Activated naive CD4-positive, alpha-beta T cell treated with Interleukin-2 at 50 U/mL for 16 hours (primary cell): ENCODE measurements around the gene MAP4K2.
"Not testable (repeated sequence)": the region's sequence is repeated elsewhere in the genome, so short reads cannot be mapped to it uniquely, and the experiment has no call there.

Experiments
- DNase-seq: peaks from one replicate; pipeline ENCODE4 v3.0.0-alpha.2; 2020

Gene MAP4K2

DNA sequence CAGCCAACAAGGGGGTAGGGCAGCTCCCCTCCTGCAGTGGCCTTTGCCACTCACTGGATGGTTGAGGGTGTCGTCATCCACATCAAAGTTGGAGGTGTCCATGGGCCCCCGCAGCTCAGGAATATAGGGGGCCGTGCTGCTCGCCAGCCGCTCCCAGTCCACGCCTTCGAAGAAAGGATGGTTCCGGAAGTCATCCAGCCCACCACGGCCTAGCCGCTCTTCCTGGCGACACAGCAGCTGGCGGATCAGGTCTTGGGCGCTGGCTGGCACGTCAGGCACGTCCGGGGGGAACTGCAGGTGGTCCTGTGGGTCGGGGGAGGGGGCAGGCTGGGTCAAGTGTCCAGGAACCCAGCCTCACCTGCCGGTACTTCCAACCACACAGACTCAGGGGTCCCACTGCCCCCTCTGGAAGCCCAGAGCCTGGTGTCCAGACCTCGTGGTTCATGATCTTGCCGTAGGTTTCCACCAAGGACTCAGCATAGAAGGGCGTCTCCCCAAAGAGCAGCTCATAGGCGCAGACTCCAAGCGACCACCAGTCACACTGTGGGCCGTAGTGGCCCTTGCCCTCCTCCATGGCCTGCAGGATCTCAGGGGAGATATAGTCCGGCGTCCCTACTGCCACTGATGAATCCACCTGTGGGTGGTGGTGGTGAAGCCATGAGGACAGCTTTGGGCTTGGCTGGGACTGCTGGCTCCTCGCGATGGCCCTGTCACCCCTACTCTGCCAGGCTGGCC, 35.8 kb upstream of the MAP4K2 start:
- no peak for DNase-seq

DNA sequence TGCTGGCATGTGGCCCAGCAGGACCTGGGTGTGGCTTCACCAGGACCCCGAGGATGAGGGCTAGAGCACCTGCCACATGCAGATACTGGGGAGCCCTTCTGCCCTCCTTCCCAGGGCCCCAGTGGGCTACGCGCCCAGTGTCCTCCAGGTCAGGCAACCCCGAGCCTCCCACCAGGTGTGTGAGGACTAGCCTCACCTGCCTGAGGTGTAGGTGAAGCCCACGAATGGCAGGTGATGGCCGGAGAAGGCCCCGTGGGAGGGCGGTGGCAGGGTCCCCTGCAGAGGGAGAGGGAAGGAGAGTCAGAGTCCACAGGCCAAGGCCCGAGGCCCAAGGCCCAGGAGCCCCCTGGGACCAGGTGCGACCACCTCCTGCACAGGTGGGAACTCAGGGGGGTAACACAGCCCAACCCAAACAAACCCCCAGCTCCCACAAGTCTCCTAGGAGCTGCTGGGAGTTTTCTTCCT, 34.9 kb upstream of the MAP4K2 start:
- no peak for DNase-seq

DNA sequence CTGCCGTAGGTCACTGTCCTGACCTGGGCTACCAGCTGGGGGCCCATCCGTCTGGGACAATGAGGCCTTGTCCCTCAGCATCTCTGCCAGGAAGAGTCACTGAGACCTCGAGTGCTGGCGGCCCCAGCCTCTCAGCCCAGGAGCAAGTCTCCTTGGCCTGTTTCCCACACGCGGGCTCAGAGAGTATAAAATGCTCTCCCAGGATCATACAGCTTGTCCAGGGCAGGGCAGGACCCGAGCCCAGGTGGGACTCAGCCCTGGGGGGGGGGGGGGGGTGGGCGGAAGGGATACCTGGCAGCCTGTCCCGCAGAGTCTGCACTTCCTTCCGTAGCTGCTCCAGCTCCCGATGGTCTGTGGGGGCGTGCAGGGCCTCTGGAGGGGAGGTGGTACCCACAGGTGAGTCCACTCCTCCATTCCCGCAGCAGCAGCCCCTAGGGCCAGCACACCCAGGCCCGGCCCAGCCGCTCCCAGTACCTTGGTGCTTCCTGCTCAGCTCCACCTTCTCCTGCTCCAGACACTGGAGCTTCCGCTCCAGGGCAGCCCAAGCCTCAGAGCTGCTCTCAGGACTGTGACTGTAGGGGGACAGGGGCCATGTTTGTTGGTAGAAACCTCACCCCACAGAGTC, 33.5 kb upstream of the MAP4K2 start:
- no peak for DNase-seq

DNA sequence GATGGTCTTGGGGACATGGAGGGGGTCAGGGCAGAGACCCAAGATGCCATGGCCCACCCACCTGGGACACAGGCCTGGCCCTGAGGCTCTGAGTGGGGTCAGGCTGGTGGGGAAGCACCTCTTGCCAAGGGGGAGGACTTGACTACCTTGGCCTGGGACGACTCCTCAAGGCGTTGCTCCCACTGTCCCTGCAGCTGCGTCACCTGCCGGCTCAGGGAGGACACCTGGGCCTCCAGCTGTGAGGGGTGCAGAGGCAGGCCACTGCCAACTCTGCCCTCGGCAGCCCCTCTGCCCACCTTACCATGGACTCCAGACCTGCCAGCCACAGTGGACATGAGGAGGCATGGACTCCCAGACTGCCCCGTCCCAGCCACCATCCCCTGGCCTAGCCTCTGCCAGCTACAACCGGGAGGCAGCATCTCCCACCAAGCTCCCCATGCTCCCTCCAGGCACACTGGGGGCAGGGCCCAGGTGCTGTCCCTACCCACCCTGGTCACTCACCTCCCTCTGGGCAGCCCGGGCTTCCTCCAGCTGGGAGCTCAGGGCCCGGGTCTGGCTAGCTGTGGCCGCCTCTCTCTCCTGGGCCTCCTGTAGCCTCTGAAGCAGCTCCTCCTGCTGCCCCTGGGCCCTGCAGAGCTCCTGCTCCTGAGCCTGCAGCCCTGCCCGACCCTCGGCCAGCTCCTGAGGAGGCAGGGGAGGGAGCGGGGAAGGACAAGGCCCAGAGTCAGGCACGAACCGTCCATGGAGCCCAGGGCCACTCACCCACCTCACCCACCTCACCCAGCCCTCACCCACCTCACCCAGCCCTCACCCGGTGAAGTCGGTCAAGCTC, 32.8 kb upstream of the MAP4K2 start:
- no peak for DNase-seq

DNA sequence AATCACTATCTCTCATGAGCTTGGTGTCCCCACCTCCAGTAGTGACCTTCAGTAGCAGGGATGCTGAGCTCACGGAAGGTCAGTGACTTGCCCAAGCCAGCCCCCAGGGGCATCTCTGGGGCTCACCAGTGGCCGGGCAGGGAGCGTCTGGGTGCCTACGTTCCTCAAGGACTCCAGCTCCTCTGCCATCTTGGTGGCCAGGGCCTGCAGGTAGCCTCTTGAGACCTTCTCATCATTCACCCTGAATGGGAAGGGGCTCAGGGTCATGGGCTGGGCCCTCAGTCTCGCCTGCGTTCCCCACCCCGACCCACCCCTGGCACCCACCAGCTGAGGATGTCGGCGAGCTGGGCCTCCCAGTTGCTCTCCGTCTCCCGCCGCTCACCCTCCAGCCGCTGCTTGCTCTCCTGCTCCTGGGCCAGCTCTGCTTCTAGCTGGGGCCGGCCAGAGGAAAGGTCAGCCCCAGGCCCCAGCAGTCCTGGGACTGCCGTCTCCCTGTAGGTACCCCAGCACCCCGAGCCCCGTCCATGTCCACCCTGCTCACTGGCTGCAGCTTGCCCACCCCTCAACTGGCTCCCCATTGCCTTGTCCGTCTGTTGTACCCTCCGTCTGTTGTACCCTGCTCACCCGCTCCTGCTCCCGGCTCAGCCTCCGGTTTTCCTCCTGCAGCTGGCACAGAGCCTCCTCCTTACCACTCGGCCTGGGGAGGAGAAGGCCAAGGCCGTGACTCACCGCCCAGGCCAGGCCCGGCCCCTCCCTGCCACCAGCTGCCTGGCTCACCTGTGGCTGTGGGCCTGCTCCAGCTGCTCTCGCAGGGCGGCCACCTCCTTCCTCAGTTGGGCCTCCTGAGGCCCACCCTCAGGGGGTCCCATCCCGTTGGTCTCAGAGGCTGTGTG, 32.0 kb upstream of the MAP4K2 start:
- DNase-seq: no peak

DNA sequence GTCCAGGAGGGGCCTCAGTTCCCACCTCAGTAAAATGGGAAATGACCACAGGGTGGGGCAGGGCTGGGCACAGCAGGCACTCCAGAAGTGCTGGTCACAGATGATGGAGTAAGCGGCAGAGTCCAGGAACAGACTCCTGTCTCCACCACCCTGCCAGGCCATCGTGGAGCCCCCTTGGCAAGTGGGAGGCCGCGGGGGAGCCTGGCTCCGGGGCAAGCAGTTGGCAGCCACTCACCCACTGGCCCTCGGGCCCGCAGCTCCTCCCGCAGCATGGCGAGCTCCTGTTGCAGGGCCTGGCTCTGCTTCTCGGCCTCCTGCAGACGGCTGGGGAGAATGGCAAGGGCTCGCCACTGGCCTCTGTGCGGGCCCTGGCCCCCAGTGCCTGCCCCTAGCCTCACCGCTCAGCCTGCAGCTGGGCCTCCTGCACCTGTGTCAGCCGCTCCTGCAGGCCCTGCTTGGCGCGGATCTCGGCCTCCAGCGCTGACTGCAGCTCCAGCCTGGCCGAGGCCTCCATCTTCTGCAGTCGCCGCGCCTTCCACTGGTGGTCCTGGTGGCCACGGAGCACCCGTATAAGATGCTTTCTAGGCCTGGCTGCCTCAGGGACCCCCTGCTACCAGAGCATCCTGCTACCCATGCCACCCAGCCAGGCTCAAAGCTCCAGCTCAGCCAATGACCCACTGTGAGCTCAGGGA, 31.2 kb upstream of the MAP4K2 start:
- DNase-seq: no peak

DNA sequence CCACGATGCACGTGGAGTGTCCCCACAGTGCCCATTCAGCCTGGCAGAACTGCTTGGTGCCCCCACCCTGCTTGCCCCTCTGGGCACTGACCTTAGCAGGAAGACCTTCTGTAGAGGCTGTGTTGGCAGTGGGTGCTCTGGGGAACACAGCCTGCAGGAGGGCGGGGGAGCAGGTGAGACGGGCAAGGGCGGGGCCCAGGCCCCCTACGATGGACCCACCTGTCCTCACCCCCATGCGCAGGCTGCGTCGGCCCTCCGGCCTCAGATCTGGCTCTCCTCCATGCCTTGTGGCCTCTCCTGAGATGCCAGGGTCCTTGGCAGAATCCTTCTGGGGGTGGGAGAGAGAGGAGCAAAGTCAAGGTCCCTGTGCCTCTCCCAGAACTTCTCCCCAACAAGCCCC, 30.5 kb upstream of the MAP4K2 start:
- no peak for DNase-seq

DNA sequence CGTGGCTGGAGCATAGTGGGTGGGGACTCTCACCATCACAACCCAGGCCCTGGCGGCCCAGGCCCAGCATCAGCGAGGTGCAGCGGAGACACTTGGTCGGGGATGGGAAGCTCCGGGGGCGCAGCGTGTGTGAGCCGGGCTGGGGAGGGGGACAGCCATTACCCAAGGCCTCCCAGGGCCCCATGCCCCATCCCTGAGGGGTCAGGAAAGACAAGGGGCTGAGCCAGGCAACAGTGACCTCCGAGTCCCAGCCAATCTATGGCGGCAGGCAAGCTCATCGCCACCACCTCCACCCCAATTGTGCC, 30.1 kb upstream of the MAP4K2 start:
- DNase-seq: no peak

DNA sequence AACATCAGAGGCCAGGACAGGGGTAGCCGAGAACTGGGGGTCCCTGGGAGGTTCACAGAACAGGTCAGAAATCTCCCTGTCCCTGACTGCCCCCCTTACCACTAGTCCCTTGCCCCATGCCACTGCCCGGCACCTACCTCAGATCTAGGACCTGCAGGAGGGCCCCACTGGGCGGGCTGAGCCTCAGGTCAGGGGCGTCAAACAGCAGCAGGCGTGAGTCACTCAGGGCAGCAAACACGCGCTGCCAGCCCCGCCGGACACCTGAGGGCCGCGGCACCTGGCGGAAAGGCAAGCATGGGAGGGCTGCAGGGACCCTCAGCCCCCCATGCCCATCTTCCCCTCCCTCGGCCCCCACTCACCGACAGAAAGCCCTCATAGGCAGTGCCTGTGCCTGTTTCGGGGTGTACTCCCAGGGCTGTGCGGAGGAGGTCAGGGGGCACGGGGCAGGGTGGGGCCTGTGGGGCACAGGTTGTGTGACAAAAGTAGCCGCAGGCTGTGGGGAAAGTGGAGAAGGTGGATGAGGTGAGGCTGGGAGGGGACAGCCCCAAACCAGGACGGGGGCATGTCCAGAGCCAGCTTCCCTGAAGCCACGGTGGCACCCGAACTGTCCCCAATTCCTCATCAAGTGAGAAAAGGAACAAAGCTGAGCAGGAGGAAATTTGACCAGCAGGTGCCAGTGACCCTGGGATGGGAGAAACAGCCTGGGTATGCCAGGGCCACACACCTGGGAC, 29.6 kb upstream of the MAP4K2 start:
- no peak for DNase-seq

DNA sequence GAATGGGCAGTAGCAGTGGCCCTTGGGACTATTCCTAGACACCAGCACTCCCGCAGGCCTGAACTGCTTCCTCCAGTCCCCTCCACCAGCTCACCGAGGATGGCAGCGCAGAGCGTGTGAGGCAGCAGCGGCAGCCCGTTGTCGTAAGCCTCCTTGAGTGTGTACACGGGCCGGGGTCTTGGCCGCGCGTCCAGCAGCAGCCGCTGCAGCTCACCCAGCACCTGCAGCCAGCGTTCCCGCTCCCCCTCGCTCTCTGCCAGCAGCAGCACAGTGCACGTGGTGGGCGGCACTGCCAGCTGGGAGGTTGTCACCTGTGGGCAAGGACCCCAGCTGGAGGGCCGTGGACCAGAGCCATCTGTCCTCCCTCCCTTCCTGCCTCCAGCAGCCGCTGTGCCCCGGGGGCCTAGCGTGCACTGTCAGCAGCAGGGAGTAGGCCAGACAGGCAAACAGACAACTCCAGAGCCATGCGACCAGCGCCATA, 28.4 kb upstream of the MAP4K2 start:
- DNase-seq: no peak

DNA sequence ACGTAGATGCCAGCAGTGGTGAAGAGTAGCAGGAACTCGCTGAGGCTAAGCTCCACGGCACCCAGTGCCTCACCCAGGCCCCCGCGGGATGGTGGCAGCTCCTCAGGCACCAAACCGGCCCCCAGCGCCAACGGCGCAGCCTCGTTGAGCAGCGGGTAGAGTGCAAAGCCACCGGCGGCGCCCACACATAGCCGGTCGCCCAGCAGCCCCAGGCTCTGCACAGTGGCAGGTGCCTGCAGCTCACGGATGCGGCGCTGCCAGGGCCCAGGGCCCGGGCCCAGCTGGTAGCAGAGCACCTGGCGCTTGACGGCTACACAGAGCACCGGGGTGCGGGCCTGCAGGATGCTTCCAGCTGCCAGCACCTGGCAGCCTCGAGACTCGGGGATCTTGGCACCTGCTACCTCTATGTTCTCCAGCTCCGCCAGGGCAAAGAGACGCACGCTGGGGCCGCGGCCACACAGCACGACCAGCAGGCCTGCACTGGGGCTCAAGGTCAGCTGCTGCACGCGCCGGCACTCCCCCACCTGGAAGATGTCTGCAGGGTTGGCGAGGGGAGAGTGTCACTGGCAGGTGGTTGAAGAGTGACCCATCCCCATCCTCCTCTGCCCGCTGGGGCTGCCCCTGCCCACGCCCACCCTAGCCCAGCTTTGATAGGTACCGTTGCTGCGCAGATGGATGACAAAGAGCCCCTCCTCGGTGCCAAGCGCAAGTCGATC, 26.7 kb upstream of the MAP4K2 start:
- no peak for DNase-seq

DNA sequence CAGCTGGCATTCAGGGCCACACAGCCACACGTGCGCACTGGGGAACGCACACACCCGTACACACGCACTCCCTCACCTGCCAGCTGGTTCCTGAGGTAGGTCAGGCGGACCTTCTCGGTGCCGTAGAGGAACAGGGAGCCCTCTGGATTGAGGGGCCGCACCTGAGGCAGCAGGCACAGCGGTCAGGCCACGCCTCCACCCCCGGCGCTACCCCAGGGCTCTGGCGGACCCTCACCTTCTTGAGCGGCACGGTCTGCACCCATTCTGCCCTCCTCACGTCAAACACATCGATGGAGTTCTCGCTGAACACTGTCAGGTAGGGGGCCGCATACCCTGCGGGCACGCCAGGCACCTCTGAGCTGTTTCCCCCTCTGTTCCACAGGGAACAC, 24.4 kb upstream of the MAP4K2 start:
- no peak for DNase-seq

DNA sequence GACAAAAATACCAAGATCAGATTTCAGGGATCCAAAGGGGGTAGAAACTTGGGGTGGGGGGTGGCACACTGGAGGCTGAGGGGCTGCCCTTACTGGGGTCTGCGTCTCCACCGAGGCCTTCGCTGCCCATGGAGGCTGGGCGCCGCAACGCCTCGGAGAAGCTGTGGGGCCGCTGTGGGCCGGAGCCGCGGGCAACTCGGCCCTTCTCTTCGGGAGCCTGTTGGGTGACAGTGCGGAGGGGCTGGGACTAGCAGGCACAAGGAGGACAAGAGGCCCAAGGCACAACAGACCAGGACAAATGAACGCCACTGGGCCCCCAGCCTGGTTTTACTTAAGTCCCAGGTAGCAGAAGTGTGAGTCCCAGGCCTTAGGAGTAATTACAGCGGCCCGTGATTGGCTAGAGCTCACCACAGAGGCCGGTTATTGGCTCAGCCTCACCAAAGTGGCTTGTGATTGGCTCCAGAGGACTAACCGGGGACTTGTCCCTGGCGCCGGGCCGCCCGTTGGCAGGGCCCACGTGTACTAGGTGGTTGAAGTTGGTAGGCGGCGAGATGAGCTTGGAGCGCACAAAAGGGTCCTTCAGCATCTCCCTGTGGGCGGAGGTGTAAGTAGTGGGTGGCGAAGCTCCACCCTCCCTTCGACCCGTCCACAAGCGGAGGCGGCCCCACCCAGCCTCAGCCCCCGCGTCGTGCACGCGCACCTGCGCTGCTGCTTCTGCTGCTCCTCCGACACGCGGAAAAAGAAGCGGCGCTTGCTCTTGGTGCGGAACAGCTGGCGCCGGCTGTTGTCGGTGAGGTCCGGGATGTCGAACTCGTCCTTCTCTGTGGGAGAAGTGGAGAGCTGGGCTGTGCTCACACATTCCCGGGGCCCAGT, 23.8 kb upstream of the MAP4K2 start:
- DNase-seq: no peak

DNA sequence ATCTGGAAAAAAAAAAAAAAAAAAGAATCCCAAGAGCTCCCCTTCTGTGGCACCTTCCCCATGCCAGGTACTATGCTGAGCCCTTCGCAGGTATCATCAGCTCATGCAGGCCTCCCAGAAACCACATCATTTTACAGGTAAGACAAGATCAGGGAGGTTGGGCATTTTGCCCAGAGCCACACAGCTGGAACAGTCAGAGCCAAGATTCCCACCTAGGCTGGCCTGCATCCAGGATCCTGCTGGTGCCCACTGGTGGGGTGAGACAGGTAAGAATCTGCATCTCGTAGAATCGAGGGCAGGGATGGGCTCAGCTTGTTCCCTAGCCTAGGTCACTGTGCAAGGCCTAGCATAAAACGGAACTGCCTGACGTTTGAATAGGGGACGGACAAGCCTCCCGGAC, 23.0 kb upstream of the MAP4K2 start:
- DNase-seq: no peak

DNA sequence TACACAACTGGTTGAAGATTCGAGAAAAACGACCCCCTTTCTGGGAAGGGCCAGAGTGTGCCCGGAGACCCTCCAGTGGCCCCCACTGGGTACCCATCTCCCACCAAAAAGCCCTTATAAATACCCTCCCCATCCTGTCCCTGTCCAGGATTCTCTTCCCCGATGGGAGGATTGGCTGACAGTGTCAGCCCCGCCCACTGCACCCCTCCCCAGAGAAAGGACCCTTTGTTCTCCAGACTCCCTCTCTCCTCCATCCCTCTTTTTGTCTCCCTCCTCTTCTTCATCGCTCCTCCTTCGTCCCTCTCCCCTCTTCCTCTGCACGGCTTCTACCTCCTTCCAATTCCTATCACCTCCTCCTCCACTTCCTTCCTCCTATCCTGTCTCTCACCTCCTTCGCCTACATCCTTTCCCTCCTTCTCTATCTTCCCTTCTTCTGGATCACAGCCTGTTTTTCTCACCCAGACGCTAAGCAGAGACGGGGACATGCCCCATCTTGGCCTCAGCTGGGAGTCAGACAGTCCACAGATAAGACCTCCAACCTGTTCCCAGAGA, 20.6 kb upstream of the MAP4K2 start:
- DNase-seq: no peak

DNA sequence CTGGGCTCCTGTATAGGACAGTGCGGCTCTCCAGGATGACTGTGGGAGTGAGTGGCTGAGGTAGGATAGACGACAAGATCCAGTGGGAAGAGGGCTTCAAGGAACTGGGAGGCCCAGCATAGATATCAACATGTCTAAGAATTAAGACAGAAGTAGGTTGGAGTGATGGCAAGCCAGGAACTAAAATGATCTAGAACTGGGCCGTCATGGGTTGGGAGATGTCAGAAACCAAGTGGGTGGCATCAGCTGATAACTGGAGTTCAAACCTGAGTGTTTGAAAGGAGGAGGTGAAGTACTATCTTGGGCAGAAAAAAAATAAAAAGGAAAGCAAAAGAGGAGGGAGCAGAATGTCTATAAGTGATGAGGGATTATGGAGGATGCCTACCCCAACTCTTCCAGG, 14.5 kb upstream of the MAP4K2 start:
- DNase-seq: no peak

DNA sequence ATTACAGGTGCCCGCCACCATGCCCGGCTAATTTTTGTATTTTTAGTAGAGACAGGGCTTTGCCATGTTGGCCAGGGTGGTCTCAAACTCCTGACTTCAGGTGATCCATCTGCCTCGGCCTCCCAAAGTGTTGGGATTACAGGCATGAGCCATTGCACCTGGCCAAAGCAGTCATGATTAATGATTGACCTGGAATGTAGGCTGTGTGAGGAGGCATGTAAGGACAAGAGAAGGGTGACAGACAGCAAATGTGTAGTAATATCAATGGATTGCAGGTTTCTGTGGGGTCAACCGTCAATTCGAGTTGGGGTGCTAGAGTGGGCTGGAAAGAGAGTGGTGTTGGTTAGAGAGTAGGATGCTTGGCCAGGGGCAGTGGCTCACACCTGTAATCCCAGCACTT, 12.4 kb upstream of the MAP4K2 start:
- DNase-seq: not testable (repeated sequence)

DNA sequence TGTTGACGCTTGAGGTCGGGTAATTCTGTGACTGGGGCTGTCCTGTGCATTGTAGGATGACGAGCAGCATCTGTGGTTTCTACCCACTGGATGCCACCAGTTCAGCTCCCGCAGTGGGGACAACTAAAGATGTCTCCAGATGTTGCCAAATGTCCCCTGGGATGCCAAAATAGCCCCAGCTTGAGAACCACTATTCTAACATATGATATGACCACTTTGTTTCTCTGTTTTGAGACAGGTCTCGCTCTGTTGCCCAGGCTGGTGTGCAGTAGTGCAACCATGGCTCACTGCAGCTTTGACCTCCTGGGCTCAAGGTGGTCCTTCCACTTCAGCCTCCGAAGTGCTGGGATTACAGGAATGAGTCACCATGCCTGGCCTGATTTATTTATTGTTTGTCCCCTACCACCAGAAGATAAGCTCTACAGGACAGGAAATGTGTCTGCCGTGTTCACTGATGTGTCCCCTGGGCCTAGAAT, 11.7 kb upstream of the MAP4K2 start:
- DNase-seq: no peak

DNA sequence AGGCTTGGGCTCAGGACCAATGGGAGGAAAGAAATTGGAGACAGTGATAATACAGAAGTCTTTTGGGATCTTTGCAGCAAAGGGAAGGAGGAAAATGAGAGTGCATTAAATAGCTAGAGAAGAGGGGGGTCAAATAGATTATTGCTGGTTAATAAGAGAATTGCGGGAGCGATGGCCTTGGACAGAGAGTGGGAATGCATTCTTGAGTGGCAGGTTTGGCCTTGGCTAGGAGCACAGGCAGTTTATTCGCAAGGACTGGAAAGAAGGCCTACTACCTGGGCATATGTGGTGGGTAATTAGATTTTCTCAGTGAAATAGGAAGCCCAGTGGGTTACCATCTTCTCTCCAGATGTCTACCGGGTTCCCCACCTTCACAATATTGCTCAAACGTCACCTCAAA, 10.8 kb upstream of the MAP4K2 start:
- DNase-seq: no peak
